GM13977 (cell line): ENCODE measurements around the gene TSKS.

Source experiments
- DNase-seq: peaks from one replicate; pipeline ENCODE4 v3.0.0; 2012; ENCODE audit warnings: low spot score
- in situ Hi-C: fragments of 300-500 bp; cut with MboI; formaldehyde crosslinking; loops from one replicate; pipeline ENCODE4 v1.12.0; 2022; ENCODE audit warnings: low sequenced_read_pairs, low pct_unique_long_range_greater_than_20kb, mixed read lengths, inconsistent platforms; ENCODE audit not compliant: unreplicated experiment
- TF ChIP-seq, protein P1 (sequence below): IDR thresholded peaks from 2 replicates; pipeline ENCODE4 v1.5.1; 2012; ENCODE audit warnings: mild to moderate bottlenecking, control low read depth; ENCODE audit not compliant: insufficient read depth; ENCODE audit errors: extremely low read depth, missing control alignments

Gene TSKS

DNA sequence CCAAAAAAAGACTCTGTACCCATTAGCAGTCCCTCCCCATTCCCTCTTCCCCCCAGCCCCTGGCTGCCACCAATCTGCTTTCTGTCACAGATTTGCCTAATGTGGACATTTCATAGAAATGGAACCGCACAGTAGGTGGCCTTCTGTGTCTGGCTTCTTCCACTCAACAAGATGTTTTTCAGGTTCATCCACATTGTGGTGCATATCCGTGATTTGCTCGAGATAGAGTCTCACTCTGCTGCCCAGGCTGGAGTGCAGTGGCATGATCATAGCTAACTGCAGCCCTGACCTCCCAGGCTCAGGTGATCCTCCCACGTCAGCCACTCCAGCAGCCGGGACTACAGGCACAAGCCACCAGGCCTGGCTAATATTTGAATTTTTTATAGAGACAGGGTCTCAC lies 24.6 kb upstream of the TSKS start:
- DNase-seq: no peak

DNA sequence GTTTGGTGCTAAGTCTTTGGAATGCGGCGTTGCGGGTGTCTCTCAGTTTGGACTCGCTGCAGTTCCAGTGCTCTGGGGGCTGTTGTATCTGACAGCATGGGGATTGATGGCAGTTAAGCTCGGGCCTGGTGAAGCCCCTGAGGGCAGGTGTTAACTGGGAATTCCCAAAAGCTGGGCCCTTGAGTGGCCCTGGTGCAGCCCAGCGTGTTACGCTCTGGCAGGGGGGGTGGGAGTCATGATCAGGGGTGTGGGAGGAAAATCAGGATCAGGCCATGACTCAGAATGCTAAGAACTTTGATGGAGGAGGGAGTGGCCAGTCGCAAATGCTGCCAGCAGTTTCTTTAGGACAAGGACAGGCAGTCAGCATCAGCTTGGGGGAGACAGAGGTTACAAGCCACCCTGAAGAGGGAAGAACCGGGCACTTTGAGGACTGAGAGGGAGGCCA lies 23.3 kb upstream of the TSKS start:
- TF ChIP-seq, protein P1, sequence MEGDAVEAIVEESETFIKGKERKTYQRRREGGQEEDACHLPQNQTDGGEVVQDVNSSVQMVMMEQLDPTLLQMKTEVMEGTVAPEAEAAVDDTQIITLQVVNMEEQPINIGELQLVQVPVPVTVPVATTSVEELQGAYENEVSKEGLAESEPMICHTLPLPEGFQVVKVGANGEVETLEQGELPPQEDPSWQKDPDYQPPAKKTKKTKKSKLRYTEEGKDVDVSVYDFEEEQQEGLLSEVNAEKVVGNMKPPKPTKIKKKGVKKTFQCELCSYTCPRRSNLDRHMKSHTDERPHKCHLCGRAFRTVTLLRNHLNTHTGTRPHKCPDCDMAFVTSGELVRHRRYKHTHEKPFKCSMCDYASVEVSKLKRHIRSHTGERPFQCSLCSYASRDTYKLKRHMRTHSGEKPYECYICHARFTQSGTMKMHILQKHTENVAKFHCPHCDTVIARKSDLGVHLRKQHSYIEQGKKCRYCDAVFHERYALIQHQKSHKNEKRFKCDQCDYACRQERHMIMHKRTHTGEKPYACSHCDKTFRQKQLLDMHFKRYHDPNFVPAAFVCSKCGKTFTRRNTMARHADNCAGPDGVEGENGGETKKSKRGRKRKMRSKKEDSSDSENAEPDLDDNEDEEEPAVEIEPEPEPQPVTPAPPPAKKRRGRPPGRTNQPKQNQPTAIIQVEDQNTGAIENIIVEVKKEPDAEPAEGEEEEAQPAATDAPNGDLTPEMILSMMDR: no peak
- in situ Hi-C loops: no loop called here
- no peak for DNase-seq

More for the DNA sequence above, 24.6 kb upstream of the TSKS start:
- TF ChIP-seq, protein P1: no peak
- in situ Hi-C loops: no loop called here

DNA sequence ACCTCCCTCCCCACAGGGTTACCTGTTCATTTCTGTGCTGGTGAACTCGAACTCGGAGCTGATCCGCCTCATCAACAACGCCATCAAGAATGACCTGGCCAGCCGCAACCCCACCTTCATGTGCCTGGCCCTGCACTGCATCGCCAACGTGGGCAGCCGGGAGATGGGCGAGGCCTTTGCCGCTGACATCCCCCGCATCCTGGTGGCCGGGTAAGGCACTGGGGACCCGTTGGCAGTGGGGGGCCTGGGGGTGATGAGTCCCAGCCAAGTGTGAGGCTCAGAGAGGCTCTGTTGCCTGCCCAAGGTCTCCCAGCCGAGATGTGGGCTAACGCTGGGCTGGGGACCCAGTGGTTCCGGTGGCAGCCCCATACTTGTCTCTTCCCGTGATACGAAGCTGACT lies 19.4 kb upstream of the TSKS start:
- in situ Hi-C loops: no loop called here
- DNase-seq: no peak
- TF ChIP-seq, protein P1: no peak

DNA sequence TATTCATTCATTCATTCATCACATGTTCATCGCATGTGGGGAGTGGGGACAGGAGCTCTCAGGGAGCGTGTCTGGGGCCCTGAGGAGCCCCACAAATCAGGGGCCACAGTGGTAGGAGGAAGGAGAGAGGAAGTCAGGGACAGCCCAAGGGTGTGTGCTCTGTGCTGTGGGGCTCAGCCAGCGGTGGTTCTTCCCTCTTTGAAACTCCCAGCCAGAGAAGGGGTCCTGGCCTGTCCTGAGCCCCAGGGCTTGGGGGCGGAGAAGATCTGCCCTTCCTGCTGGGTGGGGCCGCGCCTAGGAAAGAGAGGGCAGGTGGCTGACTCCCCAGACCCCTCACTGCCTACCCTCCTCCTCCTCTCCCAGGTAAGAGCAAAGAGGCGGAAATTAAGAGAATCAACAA lies 18.3 kb upstream of the TSKS start:
- in situ Hi-C loops: no loop called here
- TF ChIP-seq, protein P1: no peak
- no peak for DNase-seq

DNA sequence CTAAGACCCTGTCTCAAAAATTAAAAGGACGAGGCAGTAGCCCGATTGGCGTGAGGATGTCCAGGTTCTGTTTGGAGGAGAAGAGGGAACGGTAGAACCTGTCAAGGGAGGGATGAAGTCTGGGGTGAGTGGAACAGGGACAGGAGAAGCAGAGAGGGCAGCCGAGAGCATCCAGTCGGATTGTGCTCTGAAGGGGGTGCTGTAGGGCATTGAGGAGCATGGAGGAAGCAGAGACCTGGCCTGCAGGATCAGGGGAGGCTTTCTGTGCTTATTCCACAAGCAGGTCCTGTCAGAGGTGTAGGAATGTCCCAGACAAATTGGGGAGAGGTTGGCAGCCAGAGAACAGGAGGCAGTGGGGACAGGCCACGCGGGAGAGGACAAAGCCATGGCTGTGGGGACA lies 17.8 kb upstream of the TSKS start:
- TF ChIP-seq, protein P1: no peak
- no peak for DNase-seq
- in situ Hi-C loops: no loop called here

DNA sequence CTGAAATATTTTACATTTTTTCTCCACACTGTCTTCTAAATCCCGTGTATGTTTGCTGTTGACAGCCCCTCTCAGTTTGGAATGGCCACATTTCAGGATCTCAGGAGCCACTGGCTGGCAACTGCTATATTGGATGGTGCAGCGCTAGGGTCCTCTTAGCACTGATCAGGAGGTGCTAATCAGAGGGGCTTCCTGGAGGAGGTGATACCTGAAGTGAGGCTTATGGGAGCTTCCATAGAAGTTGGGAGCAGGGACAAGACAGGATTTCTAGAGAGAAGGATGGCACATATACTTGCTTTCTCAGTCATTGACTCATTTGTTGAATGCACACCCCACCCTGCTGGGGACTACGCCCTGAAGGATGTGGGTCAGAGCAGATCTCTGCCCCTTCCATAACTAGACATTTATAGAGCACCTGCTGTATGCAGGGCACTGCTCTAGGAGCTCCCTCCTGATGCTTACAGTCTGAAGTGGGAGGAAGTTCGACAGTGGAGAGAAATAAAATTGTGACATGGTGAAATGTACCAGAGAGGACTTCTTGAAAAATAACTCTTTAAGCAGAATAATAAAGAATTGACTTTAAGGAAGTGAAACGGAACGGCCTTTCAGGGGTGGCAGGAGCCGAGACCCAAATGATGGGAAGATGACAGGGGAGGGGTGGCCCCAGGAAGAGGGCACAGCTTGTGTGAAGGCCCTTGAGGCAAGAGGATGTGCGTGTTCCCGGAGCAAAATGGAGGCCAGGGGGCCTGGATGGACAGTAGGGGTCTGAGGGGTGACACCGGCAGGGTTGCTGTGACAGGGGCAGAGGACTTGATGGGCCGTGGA lies 16.8 kb upstream of the TSKS start:
- TF ChIP-seq, protein P1: no peak
- DNase-seq: no peak
- in situ Hi-C loops: no loop called here
